Daoy (cell line): ENCODE data around the gene SETD5. TPM values are rescaled to one million over a fixed set of nuclear protein-coding genes. Genes with fewer than 3 reads are reported as not detected.

Experiments
- DNase-seq: peaks from one replicate; pipeline ENCODE4 v3.0.0-alpha.2; 2015; ENCODE audit warnings: low read depth
- total RNA-seq: library from RNA; depleted of rRNA; stranded (reverse); fragments of >200 nt; shearing (Covaris generic); gene quantifications from 2 replicates; pipeline ENCODE4 v1.2.3, GENCODE V29; 2014; rRNA removed

SETD5 gene
- total RNA-seq, 1 experiment from 2014 or later = 24.5 TPM

GRCh38 chr3:9512456-9513045 is 115.1 kb downstream of the SETD5 start:
- no peak for DNase-seq

GRCh38 chr3:9514306-9514705 is 116.9 kb downstream of the SETD5 start:
- no peak for DNase-seq

GRCh38 chr3:9514956-9515355 is 117.5 kb downstream of the SETD5 start:
- DNase-seq = no peak

GRCh38 chr3:9525078-9525477 is 127.7 kb downstream of the SETD5 start:
- DNase-seq = no peak

Other genes with a start within 250 kb of the SETD5 start
- gene SRGAP3, start 148.0 kb upstream of the SETD5 start, total RNA-seq = 1.9 and 5.0 TPM in 2 replicates
- 65.4 and 67.9 TPM in 2 replicates for gene THUMPD3, start 34.6 kb upstream of the SETD5 start, total RNA-seq
- gene LHFPL4, start 156.2 kb downstream of the SETD5 start, total RNA-seq = 0.29 TPM in 1 of 2 replicates, not detected in the other